ENCODE data around the gene GRAMD4.

Gene GRAMD4

DNA sequence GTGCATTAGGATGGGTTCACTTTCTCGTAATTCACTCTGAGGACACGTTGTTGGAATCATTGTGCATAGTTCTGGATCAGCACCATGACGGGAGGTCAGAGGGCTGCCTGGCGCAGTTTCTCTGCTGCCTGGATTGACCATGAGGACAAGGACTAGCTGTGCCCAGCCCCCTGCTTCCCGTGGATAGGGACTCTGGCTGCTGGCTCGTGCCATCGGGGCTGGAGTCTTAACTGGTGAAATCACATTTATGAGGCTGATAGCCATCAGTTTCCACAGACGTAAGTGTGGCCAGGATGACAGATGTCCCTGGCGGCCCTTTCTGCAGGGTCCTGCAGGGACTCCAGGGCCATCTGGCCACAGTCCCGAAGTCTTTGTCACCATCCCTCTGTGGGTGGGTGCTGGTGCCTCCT lies 24.1 kb upstream of the GRAMD4 start:
- DNase-seq (ENCODE audit: insufficient read length, low spot score), result no peak
- no peak for FAIRE-seq

DNA sequence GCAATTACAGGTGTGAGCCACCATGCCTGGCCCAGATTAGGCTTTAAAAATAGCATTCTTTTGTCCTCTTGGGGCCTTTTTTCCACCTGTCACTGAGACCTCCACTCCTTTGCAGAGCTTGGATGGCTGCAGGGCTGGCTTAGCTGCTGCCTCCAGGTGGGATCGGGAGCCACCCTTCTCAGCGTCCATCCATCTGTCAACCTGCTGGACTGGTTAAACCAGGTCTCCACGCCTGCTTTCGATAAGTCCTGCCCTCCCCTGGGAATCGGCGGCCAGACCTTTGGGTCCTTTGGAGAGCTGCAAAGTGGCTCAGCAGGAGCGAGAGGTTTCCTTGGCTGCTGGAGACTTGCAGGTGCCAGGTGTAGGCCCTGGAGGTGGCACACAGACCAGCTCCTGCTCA lies 23.4 kb upstream of the GRAMD4 start:
- no peak for DNase-seq (ENCODE audit: insufficient read length, low spot score)
- FAIRE-seq, result no peak

DNA sequence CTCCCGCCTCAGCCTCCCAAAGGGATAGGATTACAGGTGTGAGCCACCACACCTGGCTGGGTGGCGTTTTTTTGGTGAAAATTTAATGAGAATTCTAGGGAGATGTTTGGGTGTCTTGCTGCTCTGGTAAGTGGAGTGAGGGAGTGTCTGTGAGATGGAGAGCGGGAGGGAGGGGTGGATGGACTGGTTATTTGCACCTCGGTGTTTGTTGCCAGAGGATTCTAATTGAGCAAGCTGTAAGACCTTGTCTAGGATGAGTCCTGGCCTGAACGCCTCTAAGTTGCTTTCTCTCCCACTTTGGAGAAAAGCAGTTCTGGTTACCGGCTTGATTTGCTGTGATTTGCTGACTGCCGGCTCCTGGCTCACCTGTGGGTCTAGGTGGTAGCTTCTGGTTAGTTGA lies 22.0 kb upstream of the GRAMD4 start:
- no peak for FAIRE-seq

DNA sequence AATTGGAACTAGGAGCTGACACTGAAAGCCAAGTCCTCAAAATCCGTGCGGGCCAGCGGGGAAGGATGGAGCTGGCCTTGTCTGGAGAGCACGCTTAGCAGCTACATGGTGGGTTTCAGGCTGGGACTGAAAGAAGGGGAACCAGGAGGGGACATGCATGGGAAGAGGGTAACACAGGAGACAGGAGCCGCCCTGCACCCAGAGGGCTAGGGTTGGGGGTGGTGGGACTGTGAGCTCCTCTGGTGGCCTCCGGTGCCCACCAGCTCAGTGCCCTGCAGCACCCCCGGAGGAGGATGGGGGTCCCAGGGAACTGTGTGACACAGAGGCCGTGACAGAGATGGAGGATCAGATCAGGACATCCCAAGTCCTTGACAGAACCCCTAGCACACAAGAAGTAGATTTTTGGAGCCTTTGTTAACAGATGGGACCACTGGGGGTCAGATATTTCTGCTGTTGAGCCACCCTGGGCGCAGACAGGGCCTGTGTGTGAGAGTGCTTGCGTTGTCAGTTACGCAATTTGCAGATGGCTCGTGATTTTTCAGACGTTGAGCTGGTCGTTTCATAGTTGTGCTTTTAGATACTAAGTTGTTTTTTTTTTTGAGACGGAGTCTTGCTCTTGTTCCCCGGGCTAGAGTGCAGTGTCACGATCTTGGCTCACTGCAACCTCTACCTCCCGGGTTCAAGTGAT lies 21.3 kb upstream of the GRAMD4 start:
- DNase-seq (ENCODE audit: insufficient read length, low spot score) (no peak), FAIRE-seq (no peak)

More for the DNA sequence above, 22.0 kb upstream of the GRAMD4 start:
- no peak for DNase-seq (ENCODE audit: insufficient read length, low spot score)

DNA sequence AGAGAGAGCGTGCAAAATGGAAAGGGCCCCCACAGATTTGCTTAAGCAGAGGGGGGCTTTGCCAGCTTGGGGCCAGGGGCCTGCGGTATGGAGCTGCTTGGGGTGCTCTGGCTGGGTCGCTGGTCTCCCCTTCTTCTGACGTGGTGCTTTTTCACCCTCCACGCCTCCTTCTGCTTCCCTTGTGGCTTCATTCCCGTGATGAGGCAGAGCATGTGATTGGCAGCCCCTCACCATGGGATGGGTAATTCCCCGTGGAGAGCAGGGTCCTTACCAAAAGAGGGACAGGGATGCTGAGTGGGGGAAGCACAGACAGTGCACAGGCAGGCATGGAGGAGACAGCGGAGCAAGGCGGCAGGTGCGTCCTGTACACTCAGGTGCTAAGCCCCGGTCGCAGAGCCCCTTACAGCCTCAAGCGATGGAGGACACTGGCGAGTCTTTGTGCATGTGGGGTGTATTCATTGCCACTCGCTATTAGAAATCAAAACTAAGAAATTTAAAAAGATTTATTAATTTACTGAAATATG lies 19.9 kb upstream of the GRAMD4 start:
- FAIRE-seq (no peak), DNase-seq (ENCODE audit: insufficient read length, low spot score) (no peak)

DNA sequence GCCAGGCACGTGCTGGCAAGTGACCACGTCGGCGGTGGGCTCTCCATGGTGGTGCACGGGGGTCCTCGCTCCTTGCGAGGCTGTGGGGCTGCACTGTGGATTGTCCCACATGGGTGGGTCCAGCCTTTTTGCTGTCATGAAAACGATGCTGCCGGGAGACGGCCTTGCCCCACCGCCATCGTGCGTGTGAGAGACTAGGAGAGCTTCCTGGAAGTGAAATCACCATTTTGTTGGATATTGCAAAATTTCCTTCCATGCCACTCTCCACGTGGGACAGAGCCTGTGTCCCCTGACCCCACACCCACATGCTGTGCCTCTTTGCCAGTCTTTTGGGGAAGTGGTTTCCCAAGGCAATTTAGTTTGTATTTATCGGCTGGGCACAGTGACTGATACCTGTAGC lies 18.2 kb upstream of the GRAMD4 start:
- DNase-seq (ENCODE audit: insufficient read length, low spot score) (no peak), FAIRE-seq (no peak)

DNA sequence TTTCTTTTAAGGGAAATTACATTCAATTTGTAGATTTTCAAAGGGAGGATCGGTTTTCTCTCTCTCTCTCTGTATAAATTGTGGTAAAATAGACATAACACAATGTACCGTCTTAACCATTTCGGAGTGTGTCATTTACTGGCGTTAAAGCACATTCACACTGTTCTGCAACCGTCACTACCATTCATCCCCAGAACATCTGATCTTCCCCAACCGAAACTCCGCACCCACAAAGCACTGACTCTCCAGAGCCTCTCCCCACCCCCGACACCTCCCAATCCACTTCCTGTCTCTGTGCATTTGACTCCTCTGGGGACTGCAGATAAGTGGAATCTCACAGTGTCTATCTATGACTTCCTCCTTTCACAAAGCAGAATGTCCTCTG lies 15.9 kb upstream of the GRAMD4 start:
- peak; percentile 94 for FAIRE-seq

DNA sequence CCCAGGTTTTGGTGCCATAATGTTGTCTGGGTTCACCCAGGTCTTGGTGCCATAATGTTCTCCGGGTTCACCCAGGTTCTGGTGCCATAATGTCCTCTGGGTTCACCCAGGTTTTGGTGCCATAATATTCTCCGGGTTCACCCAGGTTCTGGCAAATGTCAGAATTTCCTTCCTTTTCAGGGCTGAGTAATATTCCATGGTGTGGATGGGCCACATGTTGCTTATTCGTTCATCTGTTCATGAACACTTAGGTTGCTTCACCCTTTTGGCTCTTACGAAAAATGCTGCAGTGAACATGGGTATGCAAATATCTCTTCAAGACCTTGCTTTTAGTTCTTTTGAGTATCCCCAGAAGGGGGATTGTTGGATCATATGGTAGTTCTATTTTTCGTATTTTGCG lies 15.1 kb upstream of the GRAMD4 start:
- FAIRE-seq (no peak), DNase-seq (ENCODE audit: insufficient read length, low spot score) (no peak)

More for the DNA sequence above, 15.9 kb upstream of the GRAMD4 start:
- no peak for DNase-seq (ENCODE audit: insufficient read length, low spot score)

DNA sequence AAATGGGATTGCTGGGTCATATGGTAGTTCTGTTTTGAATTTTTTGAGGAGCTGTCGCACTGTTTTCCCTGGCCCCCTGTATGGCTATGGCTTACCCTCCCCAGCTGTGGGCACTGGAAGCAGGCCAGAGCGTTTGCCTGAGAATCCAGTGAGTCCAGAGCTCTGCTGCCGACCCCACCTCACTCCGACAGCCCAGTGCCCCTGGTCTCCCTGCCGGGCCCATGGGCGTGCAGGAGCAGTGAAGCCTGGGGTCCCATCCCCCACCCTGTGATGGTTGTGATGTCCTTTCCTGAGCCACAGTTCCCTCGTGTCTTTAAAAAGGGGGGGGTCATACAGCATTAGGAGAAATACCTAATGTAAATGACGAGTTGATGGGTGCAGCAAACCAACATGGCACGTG lies 13.3 kb upstream of the GRAMD4 start:
- FAIRE-seq, result no peak
- DNase-seq (ENCODE audit: insufficient read length, low spot score), result no peak

DNA sequence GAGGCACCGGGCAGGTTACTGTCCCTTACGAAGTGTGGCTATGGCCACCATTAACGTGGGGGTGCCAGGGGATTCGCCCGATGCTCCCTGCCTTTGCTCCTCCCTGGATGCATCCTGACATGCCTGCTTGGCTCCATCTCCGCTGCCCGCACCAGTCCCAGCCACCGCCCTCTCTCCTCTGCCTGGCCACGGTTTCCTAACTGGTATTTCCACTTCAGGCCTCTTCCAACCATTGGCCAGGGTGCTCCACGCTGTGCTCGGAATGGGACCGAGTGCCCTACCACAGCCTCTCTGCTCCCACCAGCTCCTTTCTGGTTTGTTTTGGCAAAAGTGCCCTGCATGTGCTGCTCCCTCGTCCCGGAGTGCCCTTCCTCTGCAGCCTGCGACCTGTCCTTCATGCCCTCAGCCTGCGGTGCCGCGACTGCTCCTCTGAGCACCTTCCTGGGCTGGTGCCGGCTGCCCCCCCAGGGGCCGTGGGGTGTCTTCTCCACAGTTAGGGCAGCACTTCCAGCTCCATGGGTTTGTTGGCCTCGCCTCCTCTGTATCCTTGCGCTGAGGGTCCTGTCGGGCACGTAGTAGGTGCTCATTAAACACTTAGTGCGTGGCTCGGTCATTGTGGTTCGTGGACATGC lies 12.6 kb upstream of the GRAMD4 start:
- FAIRE-seq, result no peak
- no peak for DNase-seq (ENCODE audit: insufficient read length, low spot score)

DNA sequence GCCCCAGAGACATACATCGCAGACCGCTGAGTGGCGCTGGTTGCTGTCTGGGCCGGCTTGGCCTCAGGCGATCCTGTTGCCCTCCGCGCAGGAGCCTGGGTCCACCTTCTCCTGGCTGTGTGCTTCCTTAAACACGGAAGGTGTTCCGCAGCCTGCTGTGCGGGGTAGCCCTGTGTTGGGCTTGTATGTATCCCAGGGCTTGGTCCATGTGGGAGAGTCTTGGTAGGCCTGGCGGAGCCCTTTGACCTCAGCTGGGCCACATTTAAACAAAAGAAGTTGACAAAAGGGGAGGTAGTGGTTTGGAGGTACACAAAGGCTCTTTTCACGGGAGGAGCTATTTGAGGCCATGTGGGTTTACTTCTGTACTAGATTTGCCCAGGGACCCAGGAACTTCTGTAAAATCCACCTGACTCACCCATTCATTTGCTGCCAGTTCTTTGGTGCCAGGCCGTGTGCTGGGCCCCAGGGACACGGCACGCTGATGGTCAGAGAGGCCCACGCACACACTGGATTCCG lies 11.0 kb upstream of the GRAMD4 start:
- FAIRE-seq (no peak), DNase-seq (ENCODE audit: insufficient read length, low spot score) (no peak)

DNA sequence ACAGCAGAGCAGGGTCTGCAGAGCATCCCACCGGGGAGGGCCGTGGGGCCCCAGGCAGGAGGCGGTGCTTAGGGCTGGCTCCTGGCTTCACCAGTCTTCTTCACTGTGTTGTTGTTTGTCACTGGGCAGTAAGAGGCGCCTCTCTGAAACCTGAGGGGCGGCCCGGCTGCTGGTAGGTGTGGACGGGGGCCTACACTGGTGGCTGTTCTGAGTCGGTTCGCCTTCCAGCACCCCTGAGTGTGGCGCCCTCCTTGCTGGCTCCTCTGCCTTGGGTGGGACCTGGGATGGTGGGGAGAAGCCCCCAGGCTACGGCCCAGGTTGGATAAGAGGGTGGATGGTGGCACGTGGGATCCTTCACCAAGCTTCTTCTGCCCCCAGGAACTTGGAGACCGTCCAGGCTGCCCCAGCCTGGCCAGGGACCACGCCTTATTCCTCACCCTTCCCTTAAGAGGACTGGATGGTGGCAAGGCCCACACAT lies 10.4 kb upstream of the GRAMD4 start:
- FAIRE-seq (no peak), DNase-seq (ENCODE audit: insufficient read length, low spot score) (no peak)

DNA sequence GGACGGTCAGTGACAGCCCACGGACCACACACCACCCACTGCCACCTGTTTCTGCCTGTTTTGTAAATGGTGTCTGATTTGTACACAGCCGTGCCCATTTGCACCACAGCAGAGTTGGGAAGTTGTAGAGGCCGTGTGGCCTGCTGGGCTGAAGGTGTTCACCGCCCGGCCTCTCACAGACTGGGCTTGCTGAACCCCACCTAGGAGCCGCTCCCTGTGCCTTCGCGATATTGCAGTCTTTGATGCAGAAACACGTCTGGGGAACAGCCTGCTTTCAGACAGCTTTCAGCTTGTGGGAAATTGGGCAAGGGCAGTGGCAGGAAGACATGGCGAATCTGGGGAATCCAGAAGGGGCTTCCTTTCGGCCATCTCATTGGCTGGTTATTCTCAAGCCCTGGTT lies 9.8 kb upstream of the GRAMD4 start:
- no peak for DNase-seq (ENCODE audit: insufficient read length, low spot score)

DNA sequence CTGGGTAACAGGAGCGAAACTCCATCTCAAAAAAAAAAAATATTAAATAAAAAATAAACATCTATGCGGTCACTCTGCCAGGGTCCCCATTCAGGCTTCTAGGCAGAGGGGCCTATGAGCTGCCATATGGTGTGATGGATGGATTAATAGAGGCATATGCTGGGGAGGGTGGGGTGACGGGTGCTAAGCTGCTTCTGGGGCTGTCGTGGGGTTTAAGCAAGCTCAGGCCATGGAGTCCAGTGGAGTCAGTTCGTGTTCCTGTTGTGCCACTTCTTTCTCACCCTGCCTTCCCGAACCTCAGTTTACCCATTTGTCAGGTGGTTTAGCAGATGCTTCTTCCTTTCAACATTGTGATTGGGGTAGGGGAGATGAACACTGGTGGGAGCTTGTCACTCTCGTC lies 9.0 kb upstream of the GRAMD4 start:
- FAIRE-seq (no peak), DNase-seq (ENCODE audit: insufficient read length, low spot score) (no peak)

More for the DNA sequence above, 9.8 kb upstream of the GRAMD4 start:
- FAIRE-seq, result no peak

DNA sequence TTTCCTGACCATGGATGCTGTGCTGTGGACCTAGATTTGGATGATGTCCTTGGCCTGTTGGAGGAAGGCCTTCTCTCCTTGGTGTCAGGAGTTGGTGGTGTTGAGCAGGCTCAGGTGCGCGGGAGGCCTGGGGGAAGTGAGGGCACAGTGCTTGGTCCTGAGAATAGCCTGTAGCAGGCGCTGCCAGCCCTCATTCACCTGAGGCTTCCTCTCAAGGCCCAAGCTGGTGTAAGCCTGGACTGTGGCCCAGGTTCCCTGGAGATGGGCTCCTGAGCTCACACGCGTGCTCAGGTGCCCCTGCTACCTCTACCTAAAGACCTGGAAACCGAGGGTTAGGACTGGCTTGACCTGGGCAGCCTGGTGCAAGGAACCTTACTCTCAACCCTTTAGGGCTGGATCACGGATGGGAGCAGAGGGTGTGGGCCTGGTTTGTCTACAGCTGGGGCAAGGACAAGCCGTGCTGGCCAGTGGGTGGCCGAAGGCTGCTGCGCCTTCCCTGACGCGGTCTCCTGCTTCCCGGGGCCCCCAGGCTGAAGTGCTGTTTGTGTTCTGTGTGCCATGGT lies 7.8 kb upstream of the GRAMD4 start:
- DNase-seq (ENCODE audit: insufficient read length, low spot score) (no peak), FAIRE-seq (no peak)

DNA sequence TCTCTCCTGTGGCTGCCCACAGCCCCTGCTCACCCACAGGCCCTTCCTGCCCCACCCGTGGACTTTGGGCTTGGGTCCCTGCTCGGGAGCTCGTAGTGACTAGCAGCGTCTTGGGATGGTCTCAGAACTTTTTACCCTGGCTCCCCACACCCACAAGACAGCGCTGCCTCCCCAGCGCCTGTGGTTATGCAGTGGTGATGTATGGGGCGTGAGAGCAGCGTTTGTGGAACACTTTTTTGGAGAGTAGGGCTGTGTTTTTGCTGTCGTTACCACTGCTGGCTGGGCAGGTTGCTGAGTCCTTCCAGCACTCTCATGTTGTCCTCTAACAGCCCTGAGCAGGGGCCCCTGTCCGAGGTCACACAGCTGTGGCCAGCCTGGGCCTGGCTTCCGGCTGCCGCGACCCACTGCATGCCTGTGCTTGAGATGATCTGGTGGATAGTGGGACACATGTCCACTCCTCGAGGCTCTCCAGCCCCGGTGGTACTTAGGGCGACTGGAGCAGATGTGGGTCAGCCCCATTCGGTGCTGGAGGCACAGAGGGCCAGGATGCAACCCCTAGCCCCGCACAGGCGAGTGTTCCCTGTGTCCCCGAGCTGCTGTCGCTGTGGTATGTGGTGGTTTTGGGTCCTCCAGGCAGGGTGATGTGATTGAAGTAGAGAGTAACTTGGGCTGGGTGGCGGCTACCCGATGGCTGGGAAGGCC lies 7.1 kb upstream of the GRAMD4 start:
- peak; percentile 45 for FAIRE-seq
- no peak for DNase-seq (ENCODE audit: insufficient read length, low spot score)

DNA sequence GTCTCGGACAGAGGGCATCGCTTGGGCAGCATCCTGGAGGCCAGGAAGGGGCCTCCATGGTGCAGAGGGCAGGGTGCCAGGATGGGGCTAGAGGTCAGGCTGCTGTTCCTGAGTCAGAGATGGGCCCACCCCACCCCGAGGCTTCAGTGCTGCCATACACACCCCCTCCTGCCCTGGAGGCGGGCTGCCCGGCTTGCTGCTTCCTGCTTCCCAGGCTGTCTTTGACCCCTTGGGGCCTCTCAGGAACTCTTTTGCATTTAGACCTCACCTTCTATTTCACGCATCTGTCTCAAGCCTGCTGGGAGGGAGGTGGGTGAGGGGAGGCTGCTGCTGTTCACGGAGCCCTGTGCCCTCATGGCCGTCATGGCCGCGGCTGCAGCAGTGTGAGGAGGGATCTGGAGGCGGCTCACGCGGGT lies 6.6 kb upstream of the GRAMD4 start:
- DNase-seq (ENCODE audit: insufficient read length, low spot score) (peak; percentile 68), FAIRE-seq (peak; percentile 86)

DNA sequence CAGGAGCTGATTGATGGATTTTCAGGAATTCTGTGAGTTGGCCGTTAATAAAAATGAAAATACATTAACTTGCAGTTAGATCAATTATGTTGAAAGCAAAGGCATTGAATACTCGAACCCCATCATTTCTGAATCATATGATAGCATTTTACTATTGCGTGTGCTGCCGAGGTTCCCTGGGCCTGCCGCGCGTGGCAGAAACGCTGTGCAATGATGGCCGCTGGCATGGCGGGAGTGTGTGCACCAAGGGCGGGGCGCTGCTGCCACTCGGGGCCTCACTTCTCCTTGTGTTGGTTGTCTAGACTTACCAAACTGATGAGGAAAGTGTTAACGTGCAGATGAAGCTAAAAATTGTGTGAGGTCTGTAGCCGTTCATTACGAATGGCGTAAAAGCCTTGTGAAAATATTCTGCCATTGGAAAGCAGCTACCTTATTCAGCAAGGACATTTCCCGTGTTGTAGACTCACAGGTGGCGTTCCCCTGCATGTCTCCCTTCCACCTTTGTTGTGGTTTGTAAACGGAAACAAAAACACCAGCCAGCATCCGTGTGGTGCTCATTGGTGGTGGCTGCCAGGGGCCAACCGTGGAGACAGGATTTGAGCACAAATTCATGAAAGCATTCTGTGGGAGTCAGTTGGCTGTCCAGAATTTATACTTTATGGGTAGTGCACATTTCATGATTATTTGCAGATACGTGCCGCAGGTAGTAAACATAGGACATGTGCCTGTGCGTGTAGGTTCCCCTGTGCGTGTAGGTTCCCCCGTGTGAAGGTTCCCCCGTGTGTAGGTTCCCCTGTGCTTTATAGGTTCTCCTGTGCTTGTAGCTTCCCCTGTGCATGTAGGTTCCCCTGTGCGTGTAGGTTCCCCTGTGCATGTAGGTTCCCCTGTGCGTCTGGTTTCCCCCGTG lies 5.9 kb upstream of the GRAMD4 start:
- FAIRE-seq (peak; percentile 98), DNase-seq (ENCODE audit: insufficient read length, low spot score) (peak; percentile 66)

DNA sequence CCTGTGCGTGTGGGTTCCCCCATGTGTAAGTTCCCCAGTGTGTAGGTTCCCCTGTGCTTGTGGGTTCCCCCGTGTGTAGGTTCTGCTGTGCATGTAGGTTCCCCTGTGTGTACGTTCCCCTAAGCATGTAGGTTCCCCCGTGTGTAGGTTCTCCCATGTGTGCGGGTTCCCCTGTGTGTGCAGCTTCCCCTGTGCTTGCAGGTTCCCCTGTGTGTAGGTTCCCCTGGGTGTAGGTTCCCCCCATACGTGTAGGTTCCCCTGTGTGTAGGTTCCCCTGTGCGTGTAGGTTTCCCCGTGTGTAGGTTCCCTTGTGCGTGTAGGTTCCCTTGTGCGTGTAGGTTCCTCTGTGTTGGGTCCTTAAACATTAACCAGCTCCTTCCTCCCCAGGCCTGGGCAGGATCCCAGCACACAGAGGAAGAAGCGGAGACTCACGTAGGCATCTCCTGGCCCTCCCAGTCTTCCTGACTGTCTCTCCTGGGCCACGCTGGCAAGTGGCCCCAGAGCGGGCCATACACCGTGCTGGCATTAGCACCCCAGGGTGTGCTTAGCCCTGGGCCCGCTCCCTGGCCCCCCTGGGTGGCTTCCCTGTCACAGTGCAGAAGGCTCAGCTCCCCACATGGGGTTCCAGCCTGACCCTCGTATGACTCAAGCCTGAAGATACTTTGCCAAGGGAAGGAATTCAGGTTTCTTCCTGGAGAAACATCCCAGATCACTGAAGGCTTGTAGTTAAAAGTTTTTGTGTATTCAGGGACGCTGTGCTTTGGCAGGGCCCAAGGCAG lies 2.8 kb upstream of the GRAMD4 start:
- DNase-seq (ENCODE audit: insufficient read length, low spot score) (no peak), FAIRE-seq (no peak)
